GM19035 (cell line): ENCODE measurements around the gene C1QTNF3.
A peak's percentile ranks its signal among the peaks of the same experiment; 100 is the strongest.
"Not testable (repeated sequence)": the region's sequence is repeated elsewhere in the genome, so short reads cannot be mapped to it uniquely, and the experiment has no call there.

Experiments used
- ATAC-seq: cut with Tn5 transposase; IDR thresholded peaks from one replicate; pipeline ENCODE4 v1.9.1; 2021; ENCODE audit not compliant: unreplicated experiment

C1QTNF3 gene

GRCh38 chr5:34026089-34026761 lies 16.8 kb downstream of the C1QTNF3 start:
- ATAC-seq = no peak

GRCh38 chr5:34022121-34022705 lies 20.8 kb downstream of the C1QTNF3 start:
- peak; percentile 90 for ATAC-seq

- ATAC-seq = no peak
Observed at GRCh38 chr5:34021334-34021733, 21.7 kb downstream of the C1QTNF3 start.

GRCh38 chr5:34020726-34021125 lies 22.3 kb downstream of the C1QTNF3 start:
- no peak for ATAC-seq

DNA sequence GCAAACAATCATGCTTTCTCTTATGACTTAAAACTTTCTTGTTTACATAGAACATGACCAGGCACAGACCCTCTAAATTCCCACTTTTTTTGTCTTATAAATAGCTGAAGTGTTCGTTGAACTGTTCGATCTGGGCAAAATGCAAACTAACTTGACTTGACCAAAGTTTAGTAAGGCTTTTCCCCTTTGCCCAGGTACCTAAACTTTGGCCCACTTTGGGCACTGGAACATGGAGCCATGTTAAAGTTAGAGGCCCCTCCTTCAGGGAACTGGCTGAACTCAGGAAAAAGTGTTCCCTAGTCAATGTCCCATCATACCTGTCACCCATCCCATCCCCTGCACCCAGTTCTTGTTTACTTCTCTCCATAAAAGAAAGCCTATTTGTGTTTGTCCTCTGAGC lies 25.8 kb downstream of the C1QTNF3 start:
- no peak for ATAC-seq

GRCh38 chr5:34016750-34017149 lies 26.3 kb downstream of the C1QTNF3 start:
- ATAC-seq = no peak

- no peak for ATAC-seq
Observed at GRCh38 chr5:34016222-34016621, 26.8 kb downstream of the C1QTNF3 start.

GRCh38 chr5:34015120-34015822 lies 27.7 kb downstream of the C1QTNF3 start:
- no peak for ATAC-seq

DNA sequence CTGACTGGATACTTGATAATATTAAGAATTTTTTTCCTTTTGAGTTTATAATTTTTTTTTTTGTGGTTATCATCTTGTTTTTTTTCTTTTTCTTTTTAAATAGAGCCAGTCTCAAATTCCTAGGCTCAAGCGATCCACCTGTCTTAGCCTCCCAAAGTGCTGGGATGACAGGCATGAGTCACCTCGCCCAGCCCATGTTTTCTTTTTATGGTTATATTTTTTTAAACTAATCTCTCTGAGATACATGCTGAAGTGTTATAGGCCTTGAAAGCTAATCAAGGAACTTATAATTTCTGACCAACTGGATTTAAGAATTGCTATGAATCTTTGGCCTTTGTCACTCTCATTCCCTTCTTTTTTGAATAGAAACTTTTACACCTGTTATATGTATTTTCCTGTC lies 28.4 kb downstream of the C1QTNF3 start:
- no peak for ATAC-seq

- ATAC-seq = no peak
Observed at GRCh38 chr5:34013547-34013946, 29.5 kb downstream of the C1QTNF3 start.

DNA sequence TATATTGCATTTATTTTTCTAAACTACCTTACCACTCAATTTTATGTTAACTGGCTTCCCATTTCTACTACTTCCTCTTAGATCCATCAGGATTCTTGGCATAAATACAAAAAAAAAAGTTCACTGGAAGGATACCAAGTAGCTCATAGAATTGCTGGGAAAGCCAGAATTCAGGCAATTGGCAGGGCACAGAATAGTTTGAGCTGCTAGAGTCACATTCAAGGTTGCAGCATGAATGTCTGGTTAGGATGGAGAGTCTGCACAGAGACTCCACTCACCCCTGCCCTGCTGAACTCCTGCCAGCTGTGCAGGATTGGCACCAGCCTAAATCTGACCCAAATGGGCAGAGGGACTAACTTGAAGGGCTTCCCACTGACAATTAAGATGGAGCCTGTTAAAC lies 30.2 kb downstream of the C1QTNF3 start:
- ATAC-seq = no peak

GRCh38 chr5:34011536-34011935 lies 31.5 kb downstream of the C1QTNF3 start:
- no peak for ATAC-seq

- ATAC-seq = not testable (repeated sequence)
Observed at GRCh38 chr5:34010146-34010545, 32.9 kb downstream of the C1QTNF3 start.

GRCh38 chr5:34009610-34010009 lies 33.4 kb downstream of the C1QTNF3 start:
- ATAC-seq = no peak

DNA sequence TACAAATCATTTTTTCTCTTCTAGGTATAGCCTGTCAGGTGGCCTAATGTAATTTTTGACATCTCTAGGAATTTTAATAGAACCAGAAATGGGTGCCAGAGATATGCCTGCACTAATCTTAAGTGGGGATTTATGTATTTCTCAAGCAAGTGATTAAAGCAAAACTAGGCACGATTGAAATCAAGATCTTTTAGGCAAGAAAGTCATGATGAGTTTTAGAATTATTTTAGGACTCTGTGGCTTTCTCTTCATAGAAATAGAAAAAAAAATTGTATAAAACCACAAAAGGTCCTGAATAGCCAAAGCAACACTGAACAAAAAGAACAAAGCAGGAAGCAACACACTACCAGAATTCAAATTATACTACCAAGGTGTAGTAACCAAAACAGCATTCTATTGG lies 34.2 kb downstream of the C1QTNF3 start:
- ATAC-seq = no peak

GRCh38 chr5:34007621-34008600 lies 35.1 kb downstream of the C1QTNF3 start, which contains the start of gene AMACR:
AMACR (minus strand) TSS chr5:34008050; CDS start chr5:34008019, 31 bp downstream.
- ATAC-seq = peak; percentile 93

DNA sequence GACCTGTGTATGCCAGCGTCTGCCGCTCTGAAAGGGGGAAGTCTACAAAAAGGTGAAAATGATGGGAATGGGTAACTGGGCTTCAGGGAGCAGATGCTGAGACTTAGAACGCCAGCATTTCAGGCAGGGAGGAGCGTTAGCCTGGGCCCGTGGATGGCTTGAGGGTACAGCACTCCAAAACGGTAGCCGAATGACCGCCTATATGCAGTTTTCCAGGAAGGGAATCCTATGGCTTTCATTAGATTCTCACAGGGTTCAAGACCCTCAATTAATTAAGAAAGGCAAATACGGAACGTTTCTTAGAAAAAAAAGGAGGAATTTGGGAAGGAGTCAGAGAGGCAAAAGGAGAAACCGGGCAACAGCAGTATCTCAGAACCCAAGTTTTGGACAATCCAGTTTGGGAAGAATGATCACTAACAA lies 35.8 kb downstream of the C1QTNF3 start:
- no peak for ATAC-seq

DNA sequence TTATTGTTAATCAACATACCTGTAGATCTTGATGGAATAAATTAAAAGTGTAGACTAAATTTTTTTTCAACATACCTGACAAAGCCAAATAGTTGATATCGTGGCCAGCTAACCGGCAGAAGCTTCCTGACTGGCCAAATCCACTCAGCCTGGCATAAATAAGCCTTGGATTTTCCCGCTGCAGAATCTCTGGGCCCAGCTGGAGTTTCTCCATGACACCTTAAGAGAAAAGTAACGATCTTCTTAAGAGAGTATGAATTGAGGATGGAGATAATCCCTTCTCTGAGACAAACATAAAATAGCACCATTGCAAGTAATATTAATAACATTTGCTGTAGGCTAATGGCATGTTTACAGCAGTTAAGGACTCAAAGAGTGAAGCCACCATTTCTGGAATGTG lies 37.3 kb downstream of the C1QTNF3 start:
- no peak for ATAC-seq

- no peak for ATAC-seq
Observed at GRCh38 chr5:34005211-34005610, 37.8 kb downstream of the C1QTNF3 start.

DNA sequence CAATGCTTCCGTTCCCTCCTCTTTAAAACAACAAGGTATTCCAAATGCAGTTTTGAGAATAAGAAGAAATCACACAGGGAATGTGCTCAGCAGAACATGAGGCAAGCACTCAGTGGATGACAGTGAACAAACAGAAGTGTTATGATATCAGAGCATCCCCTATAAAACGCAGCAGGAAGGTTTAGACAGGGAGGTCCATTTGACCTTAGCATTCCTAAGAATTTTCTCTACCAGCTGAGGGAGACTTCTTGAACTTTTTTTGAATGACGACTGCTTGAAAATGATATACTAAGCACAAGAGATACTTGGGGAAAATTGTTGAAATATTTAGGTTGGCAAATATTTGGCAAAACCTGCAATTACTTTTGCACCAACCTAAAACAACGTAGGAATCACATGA lies 39.1 kb downstream of the C1QTNF3 start:
- no peak for ATAC-seq
